CD4-positive, alpha-beta T cell treated with Interferon alpha-2 for 1 hour (primary cell): Measurements from ENCODE around the gene TNFRSF9.
"Not testable (repeated sequence)": the region's sequence is repeated elsewhere in the genome, so short reads cannot be mapped to it uniquely, and the experiment has no call there.

Experiments used
- DNase-seq, 2 donors: peaks; one replicate each; pipeline ENCODE4 v3.0.0-alpha.2; 2020 to 2022

TNFRSF9 gene

GRCh38 chr1:7960867-7961215 is 20.2 kb upstream of the TNFRSF9 start:
- DNase-seq, result no peak

DNA sequence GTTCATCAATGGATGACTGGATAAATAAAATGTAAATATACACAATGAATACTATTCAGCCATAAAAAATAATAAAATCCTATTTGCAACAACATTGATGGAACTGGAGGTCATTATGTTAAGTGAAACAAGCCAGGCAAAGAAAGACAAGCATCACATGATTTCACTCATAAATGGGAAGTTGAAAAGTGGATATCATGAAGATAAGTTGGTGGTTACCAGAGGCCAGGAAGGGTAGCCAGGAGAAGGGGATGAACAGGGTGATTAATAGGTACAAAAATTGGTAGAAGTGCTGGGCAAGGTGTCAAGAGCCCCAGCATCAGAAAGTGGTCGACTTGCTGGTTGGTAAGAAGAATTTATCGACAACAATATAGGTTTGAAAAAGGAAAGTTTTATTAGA is 19.5 kb upstream of the TNFRSF9 start:
- DNase-seq, result no peak

- DNase-seq, result no peak
These were observed 15.8 kb upstream of the TNFRSF9 start for GRCh38 chr1:7956218-7957032.

DNA sequence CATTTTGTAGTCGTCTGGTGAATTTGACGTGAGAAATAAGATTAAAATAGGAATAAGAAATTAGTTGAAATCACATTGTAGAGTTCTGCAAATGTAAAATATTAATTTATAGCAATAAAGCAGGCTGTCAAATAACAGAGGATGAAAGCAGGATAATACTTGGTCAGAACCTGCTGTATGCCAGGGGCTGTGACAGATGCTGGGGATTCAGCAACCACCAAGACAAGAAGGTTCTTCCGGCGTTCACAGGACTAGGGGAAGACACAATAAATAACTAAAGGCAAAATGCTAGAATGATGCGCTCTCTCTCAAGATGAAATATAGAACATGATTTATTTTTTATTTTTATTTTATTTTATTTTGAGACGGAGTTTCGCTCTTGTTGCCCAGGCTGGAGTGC is 14.0 kb upstream of the TNFRSF9 start:
- no peak for DNase-seq

DNA sequence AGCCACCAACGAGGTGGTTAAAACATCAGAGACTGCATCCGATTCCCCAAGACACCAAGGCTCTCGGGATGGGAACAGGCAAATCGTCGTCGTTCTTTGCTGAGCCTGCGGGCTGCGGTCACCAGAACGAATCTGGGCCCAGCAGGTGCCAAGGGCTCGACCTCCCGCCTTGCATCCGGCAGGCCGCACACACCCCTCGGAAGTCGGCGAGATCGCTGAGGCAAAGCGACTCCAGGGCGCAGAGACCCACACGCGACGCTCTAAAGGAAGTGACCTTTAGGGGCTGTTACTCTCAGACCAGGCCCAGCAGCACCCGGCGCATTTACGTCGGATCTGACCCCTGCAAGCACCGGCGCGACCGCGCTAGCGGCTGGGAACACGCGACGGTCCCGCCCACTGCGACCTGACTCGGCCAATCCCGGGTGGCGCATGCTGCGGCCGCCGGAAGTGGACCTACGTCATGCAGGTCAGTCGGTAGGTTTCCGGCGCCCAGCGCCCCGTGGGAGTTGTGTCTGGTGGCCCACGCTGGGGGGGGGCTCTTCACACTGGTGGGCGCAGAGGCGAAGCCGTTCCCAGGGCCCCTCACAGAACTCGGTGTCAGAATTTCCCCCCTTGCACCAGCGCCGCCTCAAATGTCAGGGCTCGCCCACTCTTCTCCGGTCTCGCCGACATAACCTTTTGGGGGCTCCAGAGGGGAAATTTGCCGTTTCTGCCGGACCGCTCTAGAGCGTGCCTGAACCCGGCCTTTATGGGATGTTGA is 13.4 kb upstream of the TNFRSF9 start:
- peak; percentile 85 for DNase-seq

GRCh38 chr1:7952791-7953190 is 12.2 kb upstream of the TNFRSF9 start:
- DNase-seq, result not testable (repeated sequence)

GRCh38 chr1:7948960-7949359 is 8.3 kb upstream of the TNFRSF9 start:
- DNase-seq, result peak; percentile 43 to 76

DNA sequence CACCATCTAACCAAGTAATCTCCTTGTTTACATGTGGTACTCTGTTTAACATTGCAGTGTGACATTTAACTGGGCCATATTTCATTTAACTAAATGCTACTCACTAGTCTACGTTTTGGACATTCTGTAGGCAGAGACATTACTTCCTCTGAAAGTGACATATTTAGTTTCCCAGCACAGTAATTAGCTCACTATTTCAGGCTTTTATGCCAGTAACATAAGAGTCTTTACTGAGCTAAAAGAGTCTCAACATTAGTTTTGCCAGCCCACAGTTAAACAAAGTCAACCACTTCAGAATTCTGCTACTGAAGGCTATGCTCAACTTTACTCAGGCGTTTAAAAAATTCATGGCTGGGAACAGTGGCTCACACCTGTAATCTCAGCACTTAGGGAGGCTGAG is 2.6 kb upstream of the TNFRSF9 start:
- DNase-seq, result no peak

GRCh38 chr1:7942214-7942921 is 1.7 kb upstream of the TNFRSF9 start:
- peak; percentile 39 to 58 for DNase-seq

DNA sequence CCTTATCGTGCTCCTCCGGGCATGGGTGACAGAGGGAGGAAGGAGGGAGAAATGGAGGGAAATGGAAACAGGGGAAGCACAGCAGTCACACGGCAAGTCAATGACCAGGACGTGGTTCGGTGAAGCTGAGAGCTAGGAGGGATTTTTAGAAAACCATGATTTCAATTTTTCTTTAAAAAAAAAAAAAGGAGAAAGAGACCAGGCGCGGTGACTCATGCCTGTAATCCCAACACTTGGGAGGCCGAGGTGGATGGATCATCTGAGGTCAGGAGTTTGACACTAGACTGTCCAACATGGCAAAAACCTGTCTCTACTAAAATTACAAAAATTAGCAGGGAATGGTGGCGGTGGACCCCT is 776 bp upstream of the TNFRSF9 start:
- no peak for DNase-seq

DNA sequence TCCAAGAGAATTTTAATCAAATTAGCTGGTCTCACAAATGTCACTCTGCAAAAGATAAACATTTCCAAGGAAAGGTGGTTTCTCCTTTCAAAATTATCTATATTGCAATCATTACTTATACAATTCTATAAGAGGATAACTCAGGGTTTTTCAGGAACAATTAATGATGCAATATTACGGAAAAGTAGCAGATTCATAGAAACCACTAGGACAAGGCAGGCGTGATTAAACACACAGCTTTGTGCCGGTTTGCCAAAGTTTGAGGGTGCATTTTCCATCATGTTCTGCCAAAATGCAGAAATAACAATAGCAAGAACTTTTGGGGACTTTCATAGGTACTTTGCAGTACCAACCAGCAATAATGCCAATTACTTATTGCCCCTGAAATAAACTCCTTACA is 605 bp downstream of the TNFRSF9 start:
- no peak for DNase-seq

GRCh38 chr1:7938070-7938469 is 2.6 kb downstream of the TNFRSF9 start:
- DNase-seq, result no peak

GRCh38 chr1:7932524-7933138 is 8.0 kb downstream of the TNFRSF9 start:
- no peak for DNase-seq

- no peak for DNase-seq
These were observed 9.2 kb downstream of the TNFRSF9 start for GRCh38 chr1:7931446-7931812.

- DNase-seq, result peak in 1 of 2 donors; percentile 61
These were observed 9.8 kb downstream of the TNFRSF9 start for GRCh38 chr1:7930645-7931445.

DNA sequence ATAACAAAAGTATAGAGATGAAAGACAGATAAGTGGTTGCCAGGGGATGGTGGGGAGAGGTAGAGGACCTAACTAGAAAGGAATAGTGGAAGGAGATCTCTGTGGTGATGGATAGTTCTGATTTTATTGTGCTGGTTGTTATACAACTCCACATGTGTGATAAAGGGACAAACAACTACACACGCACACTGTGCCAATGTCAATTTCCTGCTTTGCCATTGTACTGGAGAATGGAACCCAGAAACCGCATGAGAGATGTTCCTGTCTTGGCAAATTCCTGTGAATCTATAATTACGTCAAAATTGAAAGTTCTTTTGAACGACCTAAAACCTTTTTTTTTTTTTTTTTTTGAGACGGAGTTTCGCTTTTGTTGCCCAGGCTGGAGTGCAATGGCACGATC is 11.0 kb downstream of the TNFRSF9 start:
- DNase-seq, result peak in 1 of 2 donors; percentile 54

DNA sequence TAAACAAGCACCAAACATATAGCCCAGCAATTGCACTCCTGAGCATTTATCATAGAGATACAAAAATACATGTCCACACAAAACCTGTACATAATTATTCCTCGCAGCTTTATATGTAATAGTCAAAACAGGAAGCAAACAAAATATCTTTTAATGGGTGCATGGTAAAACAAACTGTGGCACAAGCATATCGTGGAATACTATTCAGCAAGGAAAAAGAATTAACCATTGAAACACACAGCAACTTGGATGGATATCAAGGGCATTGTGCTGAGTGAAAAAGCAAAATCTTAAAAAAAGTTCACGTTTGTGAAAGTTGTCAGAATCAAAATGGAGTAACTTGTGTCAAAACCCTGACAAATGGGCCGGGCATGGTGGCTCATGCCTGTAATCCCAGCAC is 12.4 kb downstream of the TNFRSF9 start:
- DNase-seq, result no peak

GRCh38 chr1:7927061-7927460 is 13.6 kb downstream of the TNFRSF9 start:
- DNase-seq, result not testable (repeated sequence)

- DNase-seq, result no peak
These were observed 18.3 kb downstream of the TNFRSF9 start for GRCh38 chr1:7922301-7922700.

DNA sequence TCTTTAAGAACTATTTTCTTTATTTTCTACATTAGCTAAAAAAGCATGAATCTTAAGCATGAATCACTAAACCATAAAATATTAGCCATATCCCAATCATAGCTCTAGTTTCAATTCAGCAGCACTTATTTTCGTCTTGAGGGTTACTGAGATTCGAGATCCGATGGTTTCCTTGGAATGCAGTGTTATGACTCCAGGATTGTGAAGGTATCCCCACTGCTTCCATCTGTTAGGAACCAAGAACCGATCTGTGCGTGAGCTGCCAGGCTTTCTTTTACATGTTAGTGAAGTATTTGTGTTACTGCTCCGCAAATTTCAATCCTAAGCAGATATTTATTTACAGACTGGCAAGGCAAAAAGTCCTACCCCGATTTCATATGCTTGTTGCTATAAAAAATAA is 18.8 kb downstream of the TNFRSF9 start:
- no peak for DNase-seq

- DNase-seq, result no peak
These were observed 20.8 kb downstream of the TNFRSF9 start for GRCh38 chr1:7919880-7920279.

DNA sequence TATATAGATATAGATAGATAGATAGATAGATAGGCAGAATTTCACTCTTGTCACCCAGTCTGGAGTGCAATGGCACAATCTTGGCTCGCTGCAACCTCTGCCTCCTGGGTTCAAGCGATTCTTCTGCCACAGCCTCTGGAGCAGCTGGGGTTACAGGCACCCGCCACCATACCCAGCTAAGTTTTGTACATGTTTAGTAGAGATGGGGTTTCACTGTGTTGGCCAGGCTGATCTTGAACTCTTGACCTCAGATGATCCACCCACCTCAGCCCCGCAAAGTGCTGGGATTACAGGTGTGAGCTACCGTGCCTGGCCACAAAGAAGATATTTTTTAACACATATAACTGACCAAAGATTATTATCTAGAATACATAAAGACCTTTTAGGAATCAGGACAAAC is 22.7 kb downstream of the TNFRSF9 start:
- not testable (repeated sequence) for DNase-seq

- DNase-seq, result no peak
These were observed 24.2 kb downstream of the TNFRSF9 start for GRCh38 chr1:7916501-7916830.
